K562 (cell line): ENCODE data around the gene SLC24A4. TPM values are rescaled to one million over a fixed set of nuclear protein-coding genes. Genes with fewer than 3 reads are reported as not detected.

Experiments used
- polyA plus RNA-seq, 8 experiments: library from polyadenylated mRNA; depleted of rRNA in 4 of 8; stranded (reverse) in 5 of 8; unstranded in 3 of 8; fragments of >200 nt; fragmentation: Nextera tagmentation in 2 of 8; fragmentation: Illumina TruSeq in 1 of 8; extraction: Ambion mirVana in 2 of 8; extraction: Trizol in 1 of 8; gene quantifications; 2 replicates each; pipeline versions ENCODE4 v1.2.1 to v1.2.3, GENCODE V29; 2011 to 2014; ENCODE audit warnings: inconsistent platforms in 1 of 8, missing spikeins in 1 of 8
- total RNA-seq, 7 experiments: library from RNA; depleted of rRNA in 6 of 7; stranded (reverse); fragments of >200 nt in 6 of 7; fragmentation: Illumina TruSeq in 2 of 7; extraction: Trizol in 2 of 7; gene quantifications; 2 replicates each; pipeline versions ENCODE4 v1.2.1 to v1.2.3, GENCODE V29; 2011 to 2021; ENCODE audit warnings: low replicate concordance in 1 of 7

The SLC24A4 gene
- total and polyA plus RNA-seq, 9 of the 15 experiments (the other 6 are each of a cell fraction or from before 2014, with no cell fraction given), result not detected

Other genes starting within 250 kb of the SLC24A4 start
- gene ATXN3, start 216.6 kb upstream of the SLC24A4 start, total RNA-seq (2014; rRNA removed), result 14.6 and 16.5 TPM in 2 replicates
- gene ATXN3, start 216.6 kb upstream of the SLC24A4 start, total RNA-seq (2014; rRNA removed; fragmentation: Illumina TruSeq; extraction: Trizol), result 25.0 and 32.5 TPM in 2 replicates
- 11.8 and 12.8 TPM in 2 replicates for gene ATXN3, start 216.6 kb upstream of the SLC24A4 start, total RNA-seq (2015; rRNA removed; fragmentation: Illumina TruSeq; extraction: Trizol)
- 11.3 and 12.6 TPM in 2 replicates for gene ATXN3, start 216.6 kb upstream of the SLC24A4 start, total RNA-seq (2021)
- 11.2 and 18.2 TPM in 2 replicates for gene ATXN3, start 216.6 kb upstream of the SLC24A4 start, polyA plus RNA-seq (2011; rRNA removed)
- gene ATXN3, start 216.6 kb upstream of the SLC24A4 start, polyA plus RNA-seq (2014; fragmentation: Illumina TruSeq; extraction: Trizol), result 11.3 and 14.2 TPM in 2 replicates
- 10 to 100 TPM; 14.0 to 18.0 TPM for gene ATXN3, start 216.6 kb upstream of the SLC24A4 start, polyA plus RNA-seq (2014; fragmentation: Nextera tagmentation; extraction: Ambion mirVana)
- gene ATXN3, start 216.6 kb upstream of the SLC24A4 start, polyA plus RNA-seq (2014; rRNA removed), result 12.7 and 17.6 TPM in 2 replicates
- 164 and 330 TPM in 2 replicates for gene NDUFB1, start 201.5 kb upstream of the SLC24A4 start, total RNA-seq (2014; rRNA removed)
- gene NDUFB1, start 201.5 kb upstream of the SLC24A4 start, total RNA-seq (2014; rRNA removed; fragmentation: Illumina TruSeq; extraction: Trizol), result 323 and 358 TPM in 2 replicates
- 248 and 251 TPM in 2 replicates for gene NDUFB1, start 201.5 kb upstream of the SLC24A4 start, total RNA-seq (2015; rRNA removed; fragmentation: Illumina TruSeq; extraction: Trizol)
- gene NDUFB1, start 201.5 kb upstream of the SLC24A4 start, total RNA-seq (2021), result 102 TPM in 2 replicates
- 202 and 325 TPM in 2 replicates for gene NDUFB1, start 201.5 kb upstream of the SLC24A4 start, polyA plus RNA-seq (2011; rRNA removed)
- 294 and 348 TPM in 2 replicates for gene NDUFB1, start 201.5 kb upstream of the SLC24A4 start, polyA plus RNA-seq (2014; fragmentation: Illumina TruSeq; extraction: Trizol)
- 100 to 1,000 TPM; 410 to 431 TPM for gene NDUFB1, start 201.5 kb upstream of the SLC24A4 start, polyA plus RNA-seq (2014; fragmentation: Nextera tagmentation; extraction: Ambion mirVana)
- gene NDUFB1, start 201.5 kb upstream of the SLC24A4 start, polyA plus RNA-seq (2014; rRNA removed), result 767 and 793 TPM in 2 replicates
- gene CPSF2, start 201.2 kb upstream of the SLC24A4 start, total RNA-seq (2014; rRNA removed), result 40.6 and 41.9 TPM in 2 replicates
- 71.3 and 77.7 TPM in 2 replicates for gene CPSF2, start 201.2 kb upstream of the SLC24A4 start, total RNA-seq (2014; rRNA removed; fragmentation: Illumina TruSeq; extraction: Trizol)
- gene CPSF2, start 201.2 kb upstream of the SLC24A4 start, total RNA-seq (2015; rRNA removed; fragmentation: Illumina TruSeq; extraction: Trizol), result 65.3 and 68.8 TPM in 2 replicates
- gene CPSF2, start 201.2 kb upstream of the SLC24A4 start, total RNA-seq (2021), result 65.4 and 67.8 TPM in 2 replicates
- 32.1 and 48.0 TPM in 2 replicates for gene CPSF2, start 201.2 kb upstream of the SLC24A4 start, polyA plus RNA-seq (2011; rRNA removed)
- gene CPSF2, start 201.2 kb upstream of the SLC24A4 start, polyA plus RNA-seq (2014; fragmentation: Illumina TruSeq; extraction: Trizol), result 40.5 and 55.9 TPM in 2 replicates
- gene CPSF2, start 201.2 kb upstream of the SLC24A4 start, polyA plus RNA-seq (2014; fragmentation: Nextera tagmentation; extraction: Ambion mirVana), result 10 to 100 TPM; 20.8 to 25.9 TPM
- gene CPSF2, start 201.2 kb upstream of the SLC24A4 start, polyA plus RNA-seq (2014; rRNA removed), result 39.1 and 49.0 TPM in 2 replicates
- gene RIN3, start 190.6 kb downstream of the SLC24A4 start, total RNA-seq (2014; rRNA removed), result not detected in 2 replicates
- gene RIN3, start 190.6 kb downstream of the SLC24A4 start, total RNA-seq (2014; rRNA removed; fragmentation: Illumina TruSeq; extraction: Trizol), result not detected in 2 replicates
- 0.07 and 0.34 TPM in 2 replicates for gene RIN3, start 190.6 kb downstream of the SLC24A4 start, total RNA-seq (2015; rRNA removed; fragmentation: Illumina TruSeq; extraction: Trizol)
- gene RIN3, start 190.6 kb downstream of the SLC24A4 start, total RNA-seq (2021), result 0.38 and 0.49 TPM in 2 replicates
- gene RIN3, start 190.6 kb downstream of the SLC24A4 start, polyA plus RNA-seq (2011; rRNA removed), result 0.01 and 0.61 TPM in 2 replicates
- 0.09 and 0.10 TPM in 2 replicates for gene RIN3, start 190.6 kb downstream of the SLC24A4 start, polyA plus RNA-seq (2014; fragmentation: Illumina TruSeq; extraction: Trizol)
- not detected for gene RIN3, start 190.6 kb downstream of the SLC24A4 start, polyA plus RNA-seq (2014; fragmentation: Nextera tagmentation; extraction: Ambion mirVana)
- gene RIN3, start 190.6 kb downstream of the SLC24A4 start, polyA plus RNA-seq (2014; rRNA removed), result 0.03 TPM in 1 of 2 replicates, not detected in the other